K562 (cell line): Measurements from ENCODE around the gene HIVEP2. TPM values are rescaled to one million over a fixed set of nuclear protein-coding genes. Genes with fewer than 3 reads are reported as not detected.

Source experiments
- ATAC-seq: fragments of 200-7000 bp; cut with Tn5 transposase; 3 replicates; pipeline ENCODE4 v1.9.1; 2020; ENCODE audit warnings: moderate library complexity
- BruUV-seq: library from RNA; stranded (reverse); fragments of 400-500 nt; replicated peaks from 2 replicates; lab custom pipeline; 2021; lab: Mats Ljungman, UMichigan
- CTCF ChIA-PET: fragments of 300-600 bp; formaldehyde crosslinking; extraction: SDS; loops from one replicate; lab custom pipeline; 2021; ENCODE audit warnings: low intra/inter-chr PET ratio; lab: Yijun Ruan, JAX
- POLR2A ChIA-PET: fragments of 300-600, 350-650 bp; sonication (Branson Sonifier 250); formaldehyde crosslinking; extraction: SDS; loops from one replicate; lab custom pipeline; 2021; ENCODE audit warnings: antibody characterized with exemption, inconsistent platforms; lab: Yijun Ruan, JAX
- DNase-seq, 4 experiments: peaks; one replicate each; pipeline versions ENCODE4 v3.0.0 to v3.0.0-alpha.2; 2011 to 2018; ENCODE audit warnings: low spot score in 3 of 4, mixed read lengths in 3 of 4; ENCODE audit errors: extremely low read depth in 1 of 4
- FAIRE-seq: peaks from 2 replicates; lab custom pipeline; 2011; peaks lifted over from hg19 to GRCh38; lab: Jason Lieb, UNC
- H2AFZ ChIP-seq: 2 replicates; pipeline ENCODE4 v1.6.0; 2011; ENCODE audit warnings: low read depth, low read length, control low read depth, inconsistent platforms
- H3K27ac ChIP-seq: fragments of 200-600 bp; 3 replicates; pipeline ENCODE4 v1.8.0; 2011; ENCODE audit warnings: low read depth, mild to moderate bottlenecking, control low read depth, inconsistent platforms, low read length, moderate library complexity, mixed read lengths; ENCODE audit errors: extremely low read depth
- H3K27me3 ChIP-seq, 2 experiments: fragments of 300-600 bp in 1 of 2; 2 replicates in 1 of 2; 3 replicates in 1 of 2; pipeline versions ENCODE4 v1.6.0 to v1.8.0; 2011; ENCODE audit warnings: inconsistent platforms in 2 of 2, low read length in 2 of 2, mild to moderate bottlenecking in 1 of 2, mixed read lengths in 1 of 2, moderate library complexity in 1 of 2; ENCODE audit not compliant: control insufficient read depth in 2 of 2, insufficient read depth in 2 of 2
- H3K36me3 ChIP-seq: fragments of 300-600 bp; 3 replicates; pipeline ENCODE4 v1.8.0; 2011; ENCODE audit warnings: mild to moderate bottlenecking, low read length, inconsistent platforms; ENCODE audit not compliant: control insufficient read depth, insufficient read depth
- H3K4me1 ChIP-seq, 2 experiments: fragments of 200-600 bp in 1 of 2; replicated peaks in 1 of 2; 2 replicates in 1 of 2; 3 replicates in 1 of 2; pipeline versions ENCODE4 v1.5.1 to v1.8.0; 2011; ENCODE audit warnings: inconsistent platforms in 2 of 2, low read length in 2 of 2, mild to moderate bottlenecking in 1 of 2, mixed read lengths in 1 of 2, moderate library complexity in 1 of 2; ENCODE audit not compliant: control insufficient read depth in 2 of 2, insufficient read depth in 2 of 2
- H3K4me2 ChIP-seq: 2 replicates; pipeline ENCODE4 v1.6.1; 2011; ENCODE audit warnings: low read length, control low read depth, inconsistent platforms, mixed read lengths; ENCODE audit not compliant: insufficient read depth
- H3K4me3 ChIP-seq: fragments of 200-600 bp; sonication (generic), shearing (Covaris generic); 2 replicates; pipeline ENCODE4 v1.5.1; 2016; ENCODE audit warnings: control low read depth, inconsistent platforms
- H3K79me2 ChIP-seq: fragments of 200-600 bp; 3 replicates; pipeline ENCODE4 v1.8.0; 2011; ENCODE audit warnings: low read length, inconsistent platforms; ENCODE audit not compliant: control insufficient read depth, insufficient read depth
- H3K9ac ChIP-seq, 2 experiments: 2 replicates each; pipeline versions ENCODE4 v1.6.0 to v1.6.1; 2011; ENCODE audit warnings: low read depth in 2 of 2, low read length in 2 of 2, control low read depth in 1 of 2, inconsistent platforms in 1 of 2, mild to moderate bottlenecking in 1 of 2, mixed read lengths in 1 of 2; ENCODE audit not compliant: insufficient read depth in 1 of 2
- H3K9me1 ChIP-seq: one replicate; pipeline ENCODE4 v1.6.0; 2011; ENCODE audit warnings: inconsistent platforms, mild to moderate bottlenecking, low read length, moderate library complexity; ENCODE audit not compliant: control insufficient read depth, insufficient read depth
- H3K9me3 ChIP-seq: replicated peaks from 2 replicates; pipeline ENCODE4 v1.5.1; 2011; ENCODE audit warnings: low read depth, low read length, inconsistent platforms; ENCODE audit not compliant: control insufficient read depth, insufficient read depth
- H4K20me1 ChIP-seq: replicated peaks from 2 replicates; pipeline ENCODE4 v1.6.1; 2011; ENCODE audit warnings: low read length, inconsistent platforms, mixed read lengths; ENCODE audit not compliant: control insufficient read depth, insufficient read depth
- CHCHD3 ChIP-seq: fragments of 250-450 bp; sonication (Bioruptor Pico); IDR thresholded peaks from 2 replicates; pipeline ENCODE4 v2.1.2; 2022; ENCODE audit warnings: mild to moderate bottlenecking
- CREBBP ChIP-seq: IDR thresholded peaks from one replicate; pipeline ENCODE4 v1.6.1; 2012; ENCODE audit warnings: low read depth, mild to moderate bottlenecking, control low read depth, inconsistent platforms, low read length
- EGR1 ChIP-seq: fragments of 450-650 bp; conservative IDR thresholded peaks from 2 replicates; pipeline ENCODE4 v1.6.1; 2017; ENCODE audit warnings: mild to moderate bottlenecking
- JUND ChIP-seq, 2 experiments: IDR thresholded peaks; 2 replicates in 1 of 2; 3 replicates in 1 of 2; pipeline ENCODE4 v1.6.1; 2011; ENCODE audit warnings: borderline replicate concordance in 2 of 2, low read depth in 2 of 2, low read length in 2 of 2, improper control_type of control experiment in 1 of 2, missing biosample characterization in 1 of 2, missing genetic modification characterization in 1 of 2, missing genetic modification reagents in 1 of 2
- KAT7 ChIP-seq: sonication (generic); formaldehyde crosslinking; IDR thresholded peaks from 2 replicates; pipeline ENCODE4 v1.8.0; 2022; ENCODE audit warnings: missing genetic modification reagents, mild to moderate bottlenecking, borderline replicate concordance
- KDM4B ChIP-seq, 2 experiments: fragments of 450-650 bp in 1 of 2; sonication (generic) in 1 of 2; IDR thresholded peaks; 2 replicates each; pipeline ENCODE4 v1.6.1; 2016 to 2017; ENCODE audit warnings: borderline replicate concordance in 2 of 2, antibody characterized with exemption in 1 of 2, low read depth in 1 of 2, mild to moderate bottlenecking in 1 of 2
- MAZ ChIP-seq, 2 experiments: fragments of 450-650 bp in 1 of 2; sonication (generic) in 1 of 2; formaldehyde crosslinking; IDR thresholded peaks in 1 of 2; conservative IDR thresholded peaks in 1 of 2; 2 replicates each; pipeline versions ENCODE4 v1.4.0 to v1.5.0; 2020; ENCODE audit warnings: mild to moderate bottlenecking in 1 of 2, missing genetic modification reagents in 1 of 2
- NCOA1 ChIP-seq: fragments of 450-650 bp; IDR thresholded peaks from 2 replicates; pipeline ENCODE4 v1.6.1; 2016; ENCODE audit warnings: low read depth
- NFATC3 ChIP-seq: fragments of 450-650 bp; IDR thresholded peaks from 2 replicates; pipeline ENCODE4 v1.6.1; 2017; ENCODE audit warnings: mild to moderate bottlenecking
- RBM25 ChIP-seq: fragments of 200-400 bp; formaldehyde crosslinking; IDR thresholded peaks from 2 replicates; pipeline ENCODE4 v1.6.1; 2018; ENCODE audit warnings: low read length, low read depth, moderate library complexity; ENCODE audit not compliant: severe bottlenecking
- RFX5 ChIP-seq: IDR thresholded peaks from 2 replicates; pipeline ENCODE4 v1.6.1; 2011; ENCODE audit warnings: low read depth, mild to moderate bottlenecking, improper control_type of control experiment, low read length
- RHOXF2B ChIP-seq: fragments of 250-450 bp; sonication (Bioruptor Pico); conservative IDR thresholded peaks from 2 replicates; pipeline ENCODE4 v1.5.1; 2021
- TOE1 ChIP-seq, 2 experiments: fragments of 450-650 bp in 1 of 2; sonication (generic) in 1 of 2; formaldehyde crosslinking in 1 of 2; IDR thresholded peaks; 2 replicates each; pipeline versions ENCODE4 v1.7.1 to v1.8.0; 2016 to 2022; ENCODE audit warnings: borderline replicate concordance in 2 of 2, mild to moderate bottlenecking in 2 of 2, antibody characterized with exemption in 1 of 2, inconsistent platforms in 1 of 2, low read depth in 1 of 2, missing genetic modification reagents in 1 of 2, moderate library complexity in 1 of 2
- ZNF143 ChIP-seq: sonication (generic); formaldehyde crosslinking; IDR thresholded peaks from 2 replicates; pipeline ENCODE4 v1.9.0; 2022; ENCODE audit warnings: mild to moderate bottlenecking, missing genetic modification reagents
- ZNF165 ChIP-seq: fragments of 250-450 bp; sonication (Bioruptor Pico); IDR thresholded peaks from 2 replicates; pipeline ENCODE4 v1.4.0; 2020; ENCODE audit warnings: borderline replicate concordance
- WGBS: fragments of 100-300 bp; shearing (Covaris generic); methylation state at CpG from one replicate; pipeline ENCODE4 v1.1.6; 2016; ENCODE audit warnings: low coverage, mixed read lengths; ENCODE audit not compliant: insufficient coverage; ENCODE audit errors: missing lambda C conversion rate; 5-methylcytosine and 5-hydroxymethylcytosine counted together
- in situ Hi-C: fragments of 300-500 bp; cut with MboI; formaldehyde crosslinking; loops from 4 replicates; pipeline ENCODE4 v1.15.0; 2018; ENCODE audit warnings: inconsistent platforms, mixed read lengths
- intact Hi-C: fragments of 100-400 bp; cut with micrococcal nuclease; formaldehyde crosslinking; loops from 2 replicates; pipeline ENCODE4 v1.14.2; 2022
- polyA plus RNA-seq, 8 experiments: library from polyadenylated mRNA; depleted of rRNA in 4 of 8; stranded (reverse) in 5 of 8; unstranded in 3 of 8; fragments of >200 nt; fragmentation: Nextera tagmentation in 2 of 8; fragmentation: Illumina TruSeq in 1 of 8; extraction: Ambion mirVana in 2 of 8; extraction: Trizol in 1 of 8; gene quantifications; 2 replicates each; pipeline versions ENCODE4 v1.2.1 to v1.2.3, GENCODE V29; 2011 to 2014; ENCODE audit warnings: inconsistent platforms in 1 of 8, missing spikeins in 1 of 8
- total RNA-seq, 7 experiments: library from RNA; depleted of rRNA in 6 of 7; stranded (reverse); fragments of >200 nt in 6 of 7; fragmentation: Illumina TruSeq in 2 of 7; extraction: Trizol in 2 of 7; gene quantifications; 2 replicates each; pipeline versions ENCODE4 v1.2.1 to v1.2.3, GENCODE V29; 2011 to 2021; ENCODE audit warnings: low replicate concordance in 1 of 7
- TF ChIP-seq, protein P1 (sequence below): fragments of 250-450 bp; sonication (Bioruptor Pico); IDR thresholded peaks from 2 replicates; pipeline ENCODE4 v1.5.0; 2020; ENCODE audit warnings: mild to moderate bottlenecking, borderline replicate concordance
- TF ChIP-seq, protein P2 (sequence below): fragments of 450-650 bp; IDR thresholded peaks from 2 replicates; pipeline ENCODE4 v1.6.1; 2016; ENCODE audit warnings: low read depth, mild to moderate bottlenecking, moderate library complexity

The HIVEP2 gene
- total and polyA plus RNA-seq, 9 of the 15 experiments (the other 6 are each of a cell fraction or from before 2014, with no cell fraction given) = under 0.01 to 1.2 (median 0.31) TPM

DNA sequence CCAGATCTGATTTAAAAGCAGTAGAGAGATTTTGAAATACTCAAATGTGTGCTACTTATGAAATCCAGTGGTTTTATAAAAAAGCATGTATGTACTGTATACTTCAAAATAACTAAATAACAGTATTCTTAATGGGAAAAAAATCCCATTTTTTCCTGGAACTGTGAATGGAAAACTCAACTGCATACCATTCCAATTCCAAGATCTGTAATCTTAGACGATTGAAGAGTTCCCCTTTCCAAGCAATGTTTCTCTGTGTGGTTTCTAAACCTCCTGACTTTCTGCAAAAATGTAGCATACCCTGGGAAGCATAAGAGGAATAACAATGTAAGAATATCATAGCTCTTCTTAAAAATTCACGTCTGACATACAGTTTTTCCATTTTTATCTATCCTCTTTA lies 40.3 kb upstream of the HIVEP2 start:
- no peaks in the 10 kb centered on the region for H3K4me1 ChIP-seq

More for the DNA sequence above, 40.3 kb upstream of the HIVEP2 start:
- TF ChIP-seq CREBBP (no peak), RBM25 (no peak), TOE1 (IDR thresholded peaks at IDR 0.05; ENCODE audit: borderline replicate concordance) (no peak), TOE1 (CRISPR knock-in tag; IDR thresholded peaks at IDR 0.05; ENCODE audit: borderline replicate concordance, low read depth) (no peak), CHCHD3 (CRISPR knock-in tag) (no peak), ZNF143 (CRISPR knock-in tag) (no peak), KDM4B (IDR thresholded peaks at IDR 0.05; ENCODE audit: borderline replicate concordance in 2 of 2, low read depth in 1 of 2) (no peak), RFX5 (no peak), NCOA1 (no peak), EGR1 (no peak), NFATC3 (no peak), RHOXF2B (CRISPR knock-in tag) (no peak), MAZ (CRISPR knock-in tag; conservative IDR thresholded peaks at IDR 0.05 in 1 of 2, IDR thresholded peaks at IDR 0.05 in 1 of 2) (no peak), ZNF165 (no peak), KAT7 (CRISPR knock-in tag) (no peak), JUND (IDR thresholded peaks at IDR 0.05; ENCODE audit: borderline replicate concordance, low read depth, low read length) (no peak), JUND (tag; IDR thresholded peaks at IDR 0.05; ENCODE audit: borderline replicate concordance, low read depth, low read length) (no peak)
- TF ChIP-seq, protein P1, sequence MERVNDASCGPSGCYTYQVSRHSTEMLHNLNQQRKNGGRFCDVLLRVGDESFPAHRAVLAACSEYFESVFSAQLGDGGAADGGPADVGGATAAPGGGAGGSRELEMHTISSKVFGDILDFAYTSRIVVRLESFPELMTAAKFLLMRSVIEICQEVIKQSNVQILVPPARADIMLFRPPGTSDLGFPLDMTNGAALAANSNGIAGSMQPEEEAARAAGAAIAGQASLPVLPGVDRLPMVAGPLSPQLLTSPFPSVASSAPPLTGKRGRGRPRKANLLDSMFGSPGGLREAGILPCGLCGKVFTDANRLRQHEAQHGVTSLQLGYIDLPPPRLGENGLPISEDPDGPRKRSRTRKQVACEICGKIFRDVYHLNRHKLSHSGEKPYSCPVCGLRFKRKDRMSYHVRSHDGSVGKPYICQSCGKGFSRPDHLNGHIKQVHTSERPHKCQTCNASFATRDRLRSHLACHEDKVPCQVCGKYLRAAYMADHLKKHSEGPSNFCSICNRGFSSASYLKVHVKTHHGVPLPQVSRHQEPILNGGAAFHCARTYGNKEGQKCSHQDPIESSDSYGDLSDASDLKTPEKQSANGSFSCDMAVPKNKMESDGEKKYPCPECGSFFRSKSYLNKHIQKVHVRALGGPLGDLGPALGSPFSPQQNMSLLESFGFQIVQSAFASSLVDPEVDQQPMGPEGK (CRISPR knock-in tag) = no peak
- TF ChIP-seq, protein P2, sequence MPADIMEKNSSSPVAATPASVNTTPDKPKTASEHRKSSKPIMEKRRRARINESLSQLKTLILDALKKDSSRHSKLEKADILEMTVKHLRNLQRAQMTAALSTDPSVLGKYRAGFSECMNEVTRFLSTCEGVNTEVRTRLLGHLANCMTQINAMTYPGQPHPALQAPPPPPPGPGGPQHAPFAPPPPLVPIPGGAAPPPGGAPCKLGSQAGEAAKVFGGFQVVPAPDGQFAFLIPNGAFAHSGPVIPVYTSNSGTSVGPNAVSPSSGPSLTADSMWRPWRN = no peak
- Histone ChIP-seq H3K9me3 (no peaks in the 10 kb centered on the region), H3K4me2 (no peak overlapping the region), H3K9me1 (no peaks in the 10 kb centered on the region), H4K20me1 (no peaks in the 10 kb centered on the region), H3K79me2 (no peaks in the 10 kb centered on the region), H3K36me3 (no peaks in the 10 kb centered on the region), H3K27ac (no peak overlapping the region), H3K27me3 (peaks cover 0 to 3% of the 10 kb centered on the region in 2 experiments; a peak in 2 of 5 replicates), H3K9ac (no peak overlapping the region), H2AFZ (no peak overlapping the region), H3K4me3 (no peak overlapping the region)
- intact Hi-C loops (no loop called here), in situ Hi-C loops (no loop called here)
- ATAC-seq (no peak), DNase-seq (no peak), FAIRE-seq (no peak)
- CTCF ChIA-PET = no interaction called here
- POLR2A ChIA-PET = no interaction called here
- 2% methylated on average over 2 of the region's 2 CpGs for WGBS
- BruUV-seq = no TSS peak
